RWPE2 (cell line): Measurements from ENCODE around the gene TRAPPC5.

Experiments
- ATAC-seq: fragments of 200-7000 bp; cut with Tn5 transposase; 3 replicates; pipeline ENCODE4 v1.9.1; 2021; ENCODE audit warnings: low read depth
- DNase-seq: peaks from one replicate; pipeline ENCODE4 v3.0.0-alpha.2; 2020; ENCODE audit warnings: low spot score
- H3K27ac ChIP-seq: fragments of 450-650 bp; 2 replicates; pipeline ENCODE4 v1.5.1; 2017; ENCODE audit warnings: mild to moderate bottlenecking; ENCODE audit not compliant: poor library complexity, severe bottlenecking
- H3K27me3 ChIP-seq: fragments of 250-450 bp; sonication (Bioruptor Pico); 2 replicates; pipeline ENCODE4 v1.5.1; 2021; ENCODE audit warnings: mild to moderate bottlenecking, moderate library complexity; ENCODE audit not compliant: insufficient read depth, poor library complexity, severe bottlenecking
- H3K36me3 ChIP-seq: fragments of 250-450 bp; sonication (Bioruptor Pico); 2 replicates; pipeline ENCODE4 v1.5.1; 2020; ENCODE audit warnings: low read depth, mild to moderate bottlenecking, moderate library complexity
- H3K4me1 ChIP-seq: fragments of 250-450 bp; sonication (Bioruptor Pico); 2 replicates; pipeline ENCODE4 v1.5.1; 2021; ENCODE audit warnings: mild to moderate bottlenecking, moderate library complexity; ENCODE audit not compliant: insufficient read depth, poor library complexity, severe bottlenecking
- H3K4me3 ChIP-seq: fragments of 250-450 bp; sonication (Bioruptor Pico); 2 replicates; pipeline ENCODE4 v1.5.1; 2021; ENCODE audit warnings: mild to moderate bottlenecking, moderate library complexity; ENCODE audit not compliant: severe bottlenecking
- H3K9me3 ChIP-seq: fragments of 250-450 bp; sonication (Bioruptor Pico); 2 replicates; pipeline ENCODE4 v1.5.1; 2021; ENCODE audit warnings: mild to moderate bottlenecking, moderate library complexity; ENCODE audit not compliant: severe bottlenecking
- TF ChIP-seq, protein P1 (sequence below): fragments of 450-650 bp; IDR thresholded peaks from one replicate; pipeline ENCODE4 v1.5.1; 2017; ENCODE audit warnings: mild to moderate bottlenecking, moderate library complexity; ENCODE audit not compliant: poor library complexity, severe bottlenecking

Gene TRAPPC5

DNA sequence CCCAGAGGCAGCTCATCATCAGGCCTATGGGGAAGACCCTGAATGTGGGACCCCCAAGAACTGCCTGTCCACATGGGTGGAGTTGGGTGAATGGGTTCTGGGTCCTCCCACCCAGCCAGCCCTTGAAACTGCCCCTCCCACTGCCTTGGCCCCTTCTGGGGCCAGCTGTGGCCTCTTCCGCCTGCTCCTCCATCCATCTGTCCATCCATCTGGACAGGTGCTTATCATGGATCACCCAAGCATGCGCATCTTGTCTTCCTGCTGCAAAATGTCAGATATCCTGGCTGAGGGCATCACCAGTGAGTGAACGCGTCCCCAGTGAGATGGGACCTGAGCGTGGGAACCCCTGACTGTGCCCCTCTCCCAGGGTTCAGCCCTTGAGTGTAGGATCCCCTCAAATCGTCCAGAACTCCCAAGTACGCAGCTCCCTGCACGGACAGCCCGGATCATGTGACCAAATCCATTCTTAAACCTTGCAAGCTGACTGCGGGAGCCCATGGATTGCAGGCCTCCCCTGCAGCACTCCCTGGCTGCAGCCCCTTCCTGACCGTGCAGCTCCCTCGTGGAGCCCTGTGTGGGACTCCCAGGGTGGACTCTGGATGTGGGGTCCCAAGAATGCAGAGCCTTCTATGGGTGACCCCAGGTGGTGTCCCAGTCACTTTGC is 41.7 kb upstream of the TRAPPC5 start:
- TF ChIP-seq, protein P1, sequence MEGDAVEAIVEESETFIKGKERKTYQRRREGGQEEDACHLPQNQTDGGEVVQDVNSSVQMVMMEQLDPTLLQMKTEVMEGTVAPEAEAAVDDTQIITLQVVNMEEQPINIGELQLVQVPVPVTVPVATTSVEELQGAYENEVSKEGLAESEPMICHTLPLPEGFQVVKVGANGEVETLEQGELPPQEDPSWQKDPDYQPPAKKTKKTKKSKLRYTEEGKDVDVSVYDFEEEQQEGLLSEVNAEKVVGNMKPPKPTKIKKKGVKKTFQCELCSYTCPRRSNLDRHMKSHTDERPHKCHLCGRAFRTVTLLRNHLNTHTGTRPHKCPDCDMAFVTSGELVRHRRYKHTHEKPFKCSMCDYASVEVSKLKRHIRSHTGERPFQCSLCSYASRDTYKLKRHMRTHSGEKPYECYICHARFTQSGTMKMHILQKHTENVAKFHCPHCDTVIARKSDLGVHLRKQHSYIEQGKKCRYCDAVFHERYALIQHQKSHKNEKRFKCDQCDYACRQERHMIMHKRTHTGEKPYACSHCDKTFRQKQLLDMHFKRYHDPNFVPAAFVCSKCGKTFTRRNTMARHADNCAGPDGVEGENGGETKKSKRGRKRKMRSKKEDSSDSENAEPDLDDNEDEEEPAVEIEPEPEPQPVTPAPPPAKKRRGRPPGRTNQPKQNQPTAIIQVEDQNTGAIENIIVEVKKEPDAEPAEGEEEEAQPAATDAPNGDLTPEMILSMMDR = no peak
- no peak for ATAC-seq

DNA sequence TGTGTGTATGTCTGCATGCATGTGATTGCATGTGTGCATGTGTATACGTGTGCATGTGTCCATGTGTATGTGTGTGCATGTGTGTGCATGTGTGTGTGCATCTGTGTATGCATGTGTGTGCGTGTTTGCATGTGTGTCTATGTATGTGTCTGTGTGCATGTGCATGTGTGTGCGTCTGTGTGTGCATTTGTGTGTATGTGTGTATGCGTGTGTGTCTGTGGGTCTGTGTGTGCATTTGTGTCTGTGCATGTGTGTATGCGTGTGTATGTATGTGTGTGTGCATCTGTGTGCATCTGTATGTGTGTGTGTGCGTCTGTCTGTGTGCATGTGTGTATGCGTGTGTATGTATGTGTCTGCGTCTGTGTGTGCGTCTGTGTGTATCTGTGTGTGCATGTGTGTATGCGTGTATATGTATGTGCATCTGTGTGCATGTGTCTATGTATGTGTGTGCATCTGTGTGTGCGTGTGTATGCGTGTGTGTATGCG is 40.7 kb upstream of the TRAPPC5 start:
- H3K4me3 ChIP-seq = no peak overlapping the region
- H3K9me3 ChIP-seq = no peaks in the 10 kb centered on the region
- TF ChIP-seq, protein P1 = no peak
- DNase-seq = no peak
- H3K36me3 ChIP-seq = no peaks in the 10 kb centered on the region; the same call in 1 of the 2 replicates
- no peak for ATAC-seq
- H3K27ac ChIP-seq = no peak overlapping the region
- H3K27me3 ChIP-seq = no peaks in the 10 kb centered on the region
- peaks cover 3% of the 10 kb centered on the region for H3K4me1 ChIP-seq

More for the DNA sequence above, 41.7 kb upstream of the TRAPPC5 start:
- H3K36me3 ChIP-seq = no peaks in the 10 kb centered on the region; the same call in 1 of the 2 replicates
- no peak overlapping the region for H3K4me3 ChIP-seq
- H3K4me1 ChIP-seq = peaks cover 3% of the 10 kb centered on the region
- H3K27ac ChIP-seq = no peak overlapping the region
- no peaks in the 10 kb centered on the region for H3K9me3 ChIP-seq
- no peaks in the 10 kb centered on the region for H3K27me3 ChIP-seq
- DNase-seq = no peak

DNA sequence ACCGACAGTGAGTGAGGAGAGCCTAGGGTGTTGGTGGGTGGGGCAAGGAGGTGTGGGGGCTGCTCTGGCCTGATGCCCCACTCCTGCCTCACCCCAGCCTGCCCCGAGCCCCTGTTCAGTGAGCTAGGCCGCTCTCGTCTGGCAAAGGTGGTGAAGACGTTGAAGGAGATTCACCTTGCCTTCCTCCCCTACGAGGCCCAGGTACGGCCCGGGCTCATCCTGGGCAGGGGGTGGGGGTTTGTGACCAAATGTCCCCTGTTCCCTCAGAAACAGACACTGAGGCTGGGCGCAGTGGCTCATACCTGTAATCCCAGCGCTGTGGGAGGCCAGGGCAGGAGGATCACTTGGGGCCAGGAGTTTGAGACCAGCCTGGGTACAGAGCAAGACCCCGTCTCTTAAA is 39.8 kb upstream of the TRAPPC5 start:
- DNase-seq = no peak
- H3K4me3 ChIP-seq = no peak overlapping the region
- peaks cover 3% of the 10 kb centered on the region for H3K4me1 ChIP-seq
- no peak for ATAC-seq
- H3K36me3 ChIP-seq = no peaks in the 10 kb centered on the region; the same call in 1 of the 2 replicates
- no peaks in the 10 kb centered on the region for H3K9me3 ChIP-seq
- H3K27me3 ChIP-seq = no peaks in the 10 kb centered on the region
- H3K27ac ChIP-seq = no peak overlapping the region
- TF ChIP-seq, protein P1 = no peak

DNA sequence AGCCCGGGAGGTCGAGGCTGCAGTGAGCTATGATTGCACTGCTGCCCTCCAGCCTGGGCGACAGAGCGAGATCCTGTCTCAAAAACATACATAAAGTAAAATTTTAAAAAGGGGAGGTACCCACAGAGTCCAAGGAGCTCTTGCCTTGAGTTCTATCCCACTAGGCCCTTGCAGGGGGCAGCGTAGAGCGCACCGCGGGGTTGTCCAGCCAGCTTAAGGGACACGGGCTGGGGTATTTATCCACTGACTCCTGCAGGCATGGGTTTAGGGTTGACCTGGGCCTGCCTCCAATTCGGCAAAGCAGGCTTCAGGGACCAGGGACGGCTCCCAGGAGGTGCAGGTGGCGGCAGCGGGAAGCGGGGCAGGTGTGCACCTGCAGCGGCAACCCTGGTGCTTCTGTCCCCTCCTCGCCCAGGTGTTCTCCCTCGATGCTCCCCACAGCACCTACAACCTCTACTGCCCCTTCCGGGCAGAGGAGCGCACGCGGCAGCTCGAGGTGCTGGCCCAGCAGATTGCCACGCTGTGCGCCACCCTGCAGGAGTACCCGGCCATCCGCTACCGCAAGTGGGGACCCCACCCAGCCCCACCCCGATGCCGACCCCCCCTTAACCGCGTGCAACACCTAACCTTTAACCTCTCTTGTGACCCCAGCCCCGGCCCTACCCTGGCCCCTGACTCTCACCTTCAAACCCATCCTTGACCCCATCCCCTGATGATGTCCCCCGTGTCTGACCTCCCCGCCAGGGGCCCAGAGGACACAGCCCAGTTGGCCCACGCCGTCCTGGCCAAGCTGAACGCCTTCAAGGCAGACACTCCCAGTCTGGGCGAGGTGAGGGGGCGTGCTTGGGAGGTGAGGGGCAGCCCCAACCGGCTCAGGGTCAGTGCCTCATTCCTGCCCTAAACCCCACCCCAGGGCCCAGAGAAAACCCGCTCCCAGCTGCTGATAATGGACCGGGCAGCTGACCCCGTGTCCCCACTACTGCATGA is 39.0 kb upstream of the TRAPPC5 start:
- H3K4me3 ChIP-seq = no peak overlapping the region
- H3K27ac ChIP-seq = no peak overlapping the region
- ATAC-seq (no peak), DNase-seq (no peak)
- no peaks in the 10 kb centered on the region; the same call in 1 of the 2 replicates for H3K36me3 ChIP-seq
- no peaks in the 10 kb centered on the region for H3K9me3 ChIP-seq
- no peaks in the 10 kb centered on the region for H3K27me3 ChIP-seq
- TF ChIP-seq, protein P1 = no peak
- H3K4me1 ChIP-seq = peaks cover 2% of the 10 kb centered on the region
